H1 (cell line): Measurements from ENCODE around the gene PALM2AKAP2. TPM values are rescaled to one million over a fixed set of nuclear protein-coding genes. Genes with fewer than 3 reads are reported as not detected.

ENCODE experiments used
- polyA plus RNA-seq, 7 experiments: library from polyadenylated mRNA; depleted of rRNA in 3 of 7; stranded (reverse) in 5 of 7; unstranded in 2 of 7; fragments of >200 nt in 5 of 7; fragments of 200-250 nt in 2 of 7; gene quantifications; 1 replicate in 5 of 7; 2 replicates in 1 of 7; 4 replicates in 1 of 7; pipeline versions ENCODE4 v1.2.1 to v1.2.3, GENCODE V29; 2011 to 2013; ENCODE audit warnings: missing spikeins in 2 of 7, mixed read lengths in 2 of 7
- total RNA-seq: library from RNA; stranded (reverse); fragmentation: NEBNext Ultra II Directional; extraction: Animal tissue kit (Norgen Biotek cat#: 25700); gene quantifications from 2 replicates; pipeline ENCODE4 v1.2.1, GENCODE V29; 2021
- TF ChIP-seq, protein P1 (sequence below): IDR thresholded peaks from 2 replicates; pipeline ENCODE4 v1.6.1; 2012; ENCODE audit warnings: inconsistent platforms

PALM2AKAP2 gene
- total and polyA plus RNA-seq, 2 of the 8 experiments (the other 6 are each of a cell fraction or from before 2014, with no cell fraction given), result 0.38 to 20.5 TPM

DNA sequence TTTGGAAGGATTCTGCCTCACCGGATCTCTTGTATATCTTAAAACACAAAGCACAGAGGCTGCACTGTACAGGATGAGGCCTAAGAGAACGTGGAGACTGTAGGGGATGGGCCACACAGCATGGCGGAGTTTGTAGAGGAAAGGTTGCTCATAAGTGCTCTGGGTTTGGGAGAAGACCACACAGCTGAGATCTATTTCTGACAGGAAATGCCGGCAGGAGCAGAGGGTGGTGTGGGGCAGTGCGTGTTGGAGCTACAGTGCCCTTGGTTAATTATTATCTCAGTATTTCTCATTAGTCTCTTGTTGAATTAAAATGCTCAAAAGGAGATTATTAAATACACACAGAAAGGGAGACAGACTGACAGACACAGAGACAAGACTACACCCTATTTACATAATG is 9.6 kb downstream of the PALM2AKAP2 start (continued):
- TF ChIP-seq, protein P1, sequence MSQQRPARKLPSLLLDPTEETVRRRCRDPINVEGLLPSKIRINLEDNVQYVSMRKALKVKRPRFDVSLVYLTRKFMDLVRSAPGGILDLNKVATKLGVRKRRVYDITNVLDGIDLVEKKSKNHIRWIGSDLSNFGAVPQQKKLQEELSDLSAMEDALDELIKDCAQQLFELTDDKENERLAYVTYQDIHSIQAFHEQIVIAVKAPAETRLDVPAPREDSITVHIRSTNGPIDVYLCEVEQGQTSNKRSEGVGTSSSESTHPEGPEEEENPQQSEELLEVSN, result no peak
